HG02759 (cell line): ENCODE measurements around the gene ADM2.

ENCODE experiments used
- ATAC-seq: cut with Tn5 transposase; IDR thresholded peaks from one replicate; pipeline ENCODE4 v1.9.1; 2021; ENCODE audit warnings: mild to moderate bottlenecking, moderate library complexity; ENCODE audit not compliant: unreplicated experiment

ADM2 gene

GRCh38 chr22:50483977-50484853, 2.9 kb downstream of the ADM2 start:
- ATAC-seq: no peak

DNA sequence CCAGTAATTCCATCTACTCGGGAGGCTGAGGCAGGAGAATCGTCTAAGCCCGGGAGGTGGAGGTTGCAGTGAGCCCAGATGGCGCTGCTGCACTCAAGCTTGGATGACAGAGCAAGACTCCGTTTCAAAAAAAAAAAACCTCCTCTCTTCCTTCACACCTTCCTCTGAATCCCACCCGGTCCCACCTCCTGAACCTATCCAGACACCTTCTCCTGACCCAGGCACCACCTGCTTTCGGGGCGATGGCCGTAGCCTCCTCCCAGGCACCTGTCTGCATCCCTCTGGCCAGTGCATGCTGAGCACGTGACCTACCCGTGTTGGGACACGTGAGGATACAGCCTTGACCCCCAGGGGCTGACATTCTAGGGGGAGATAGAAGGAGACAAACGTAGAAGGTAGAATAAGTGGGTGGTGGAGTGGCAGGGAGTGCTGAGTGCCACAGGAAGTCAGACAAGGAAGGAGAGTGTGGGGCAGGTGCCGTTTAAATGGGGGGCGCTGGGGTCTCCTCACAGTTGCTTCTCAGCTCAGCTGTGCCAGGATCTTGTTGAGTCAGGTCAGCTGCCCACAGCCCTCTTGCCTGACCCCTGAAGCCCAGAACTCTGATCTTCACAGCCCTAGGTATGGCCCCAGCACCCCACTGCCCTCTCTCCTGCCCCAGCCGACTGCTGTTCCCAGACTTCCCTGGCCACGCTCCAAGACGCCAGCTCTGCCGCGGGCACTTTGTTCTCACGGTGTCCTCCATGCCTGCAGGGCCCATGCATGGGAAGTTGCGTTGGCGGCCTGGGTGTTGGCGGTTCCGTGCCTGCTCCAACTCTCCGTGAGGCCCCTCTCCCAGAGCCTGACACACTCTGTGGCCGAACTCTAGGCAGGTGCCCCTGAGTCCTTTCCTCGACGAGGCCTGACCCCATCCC, 4.1 kb downstream of the ADM2 start:
- ATAC-seq: no peak

GRCh38 chr22:50486561-50487289, 5.4 kb downstream of the ADM2 start, which contains the start of gene MIOX:
Gene MIOX, plus strand, starts transcription at chr22:50486859. Its CDS starts 39 bp downstream, at chr22:50486898.
- ATAC-seq: no peak

DNA sequence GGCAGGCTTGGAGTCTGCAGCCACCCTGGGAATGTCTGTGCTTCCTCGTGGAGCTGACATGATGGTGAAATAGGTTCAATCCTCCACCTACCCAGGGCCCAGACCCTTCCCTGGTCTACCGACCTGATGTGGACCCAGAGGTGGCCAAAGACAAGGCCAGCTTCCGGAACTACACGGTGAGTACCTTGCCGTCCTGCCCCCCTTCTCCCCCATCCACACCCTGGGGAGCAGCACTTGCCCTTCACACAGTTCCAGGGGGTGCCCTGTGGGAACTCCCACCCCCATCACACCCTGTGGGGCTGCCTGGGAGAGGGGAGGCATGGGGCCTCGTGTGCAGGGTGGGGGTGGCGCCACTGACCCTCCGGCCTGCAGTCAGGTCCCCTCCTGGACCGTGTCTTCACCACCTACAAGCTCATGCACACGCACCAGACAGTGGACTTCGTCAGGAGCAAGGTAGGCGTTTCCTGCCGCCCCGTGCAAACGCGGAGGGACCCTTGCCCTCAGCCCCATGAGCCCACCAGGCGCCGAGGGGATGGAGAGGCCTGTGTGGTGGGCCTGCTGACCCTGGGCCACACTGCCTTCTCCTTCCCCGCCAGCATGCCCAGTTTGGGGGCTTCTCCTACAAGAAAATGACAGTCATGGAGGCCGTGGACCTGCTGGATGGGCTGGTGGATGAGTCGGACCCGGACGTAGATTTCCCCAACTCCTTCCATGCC, 6.1 kb downstream of the ADM2 start:
- ATAC-seq: no peak

- no peak for ATAC-seq
Observed at GRCh38 chr22:50488006-50488677, 6.8 kb downstream of the ADM2 start.

GRCh38 chr22:50488886-50489285, 7.5 kb downstream of the ADM2 start:
- ATAC-seq: no peak

DNA sequence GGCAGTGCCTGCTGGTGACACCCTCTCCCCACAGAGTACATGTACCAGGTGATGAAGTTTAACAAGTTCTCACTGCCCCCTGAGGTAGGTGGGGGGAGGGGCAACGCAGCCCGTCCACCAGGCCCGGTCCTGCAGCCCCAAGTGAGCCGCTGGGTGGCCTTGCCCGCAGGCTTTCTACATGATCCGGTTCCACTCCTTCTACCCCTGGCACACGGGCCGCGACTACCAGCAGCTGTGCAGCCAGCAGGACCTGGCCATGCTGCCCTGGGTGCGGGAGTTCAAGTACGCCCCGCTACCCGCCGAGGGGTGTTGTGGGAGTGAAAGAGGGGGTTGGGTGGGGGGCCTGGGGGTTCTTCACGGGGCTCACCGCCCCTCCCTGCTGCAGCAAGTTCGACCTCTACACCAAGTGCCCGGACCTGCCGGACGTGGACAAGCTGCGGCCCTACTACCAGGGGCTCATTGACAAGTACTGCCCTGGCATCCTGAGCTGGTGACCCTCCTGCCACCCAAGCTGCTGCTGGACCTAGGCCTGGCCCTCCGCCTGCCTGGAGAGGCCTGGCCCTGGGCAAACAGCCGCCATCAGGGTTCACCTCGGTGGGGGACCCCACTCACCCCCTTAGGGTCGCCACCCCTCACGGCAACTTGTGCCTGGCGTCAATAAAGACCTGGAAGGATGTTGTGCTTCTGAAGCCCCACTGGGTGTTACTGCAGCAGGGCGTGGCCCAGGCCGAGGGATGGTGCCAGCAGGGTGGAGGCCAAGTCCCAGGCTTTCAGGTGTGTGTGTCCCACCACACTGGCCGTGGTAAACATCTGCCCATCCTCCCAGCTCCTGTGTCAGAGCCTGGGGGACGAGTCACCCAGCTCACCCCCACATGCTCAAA, 8.3 kb downstream of the ADM2 start:
- no peak for ATAC-seq

DNA sequence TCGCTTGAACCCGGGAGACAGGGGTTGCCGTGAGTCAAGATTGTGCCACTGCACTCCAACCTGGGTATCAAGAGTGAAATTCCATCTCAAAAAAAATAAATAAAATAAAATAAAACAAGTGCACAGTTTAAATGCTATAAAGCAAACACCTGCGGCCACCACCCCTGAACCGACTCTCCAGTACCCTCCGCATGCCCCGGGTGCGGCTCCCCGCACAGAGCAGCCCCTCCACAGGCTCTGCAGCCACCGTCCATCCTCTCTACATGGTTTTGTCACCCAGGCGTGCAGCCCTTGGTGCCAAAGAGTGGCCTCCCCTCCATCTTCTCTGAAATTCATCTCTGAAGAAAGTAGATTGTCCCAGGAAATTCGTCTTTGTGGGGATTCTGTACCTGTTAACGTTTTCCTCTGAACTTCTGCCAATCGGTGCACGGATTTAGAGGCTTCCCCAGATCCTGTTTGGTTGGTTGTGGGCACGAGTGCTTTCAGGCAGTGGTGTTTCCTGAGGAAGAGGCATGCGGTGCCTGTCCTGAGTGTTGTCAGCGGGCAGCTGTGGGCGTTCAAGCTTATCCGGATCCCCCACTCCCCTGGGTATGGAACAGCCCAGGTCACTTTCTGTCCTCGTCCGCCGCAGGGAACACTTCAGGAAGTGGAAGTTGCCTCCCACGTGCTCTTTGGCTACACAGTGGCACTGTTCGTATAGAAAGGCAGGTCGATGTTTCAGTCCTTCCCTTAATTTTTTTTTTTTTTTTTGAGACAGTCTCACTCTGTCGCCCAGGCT, 9.4 kb downstream of the ADM2 start:
- no peak for ATAC-seq

GRCh38 chr22:50497093-50497492, 15.8 kb downstream of the ADM2 start:
- ATAC-seq: no peak

GRCh38 chr22:50498322-50498890, 17.1 kb downstream of the ADM2 start:
- ATAC-seq: no peak

DNA sequence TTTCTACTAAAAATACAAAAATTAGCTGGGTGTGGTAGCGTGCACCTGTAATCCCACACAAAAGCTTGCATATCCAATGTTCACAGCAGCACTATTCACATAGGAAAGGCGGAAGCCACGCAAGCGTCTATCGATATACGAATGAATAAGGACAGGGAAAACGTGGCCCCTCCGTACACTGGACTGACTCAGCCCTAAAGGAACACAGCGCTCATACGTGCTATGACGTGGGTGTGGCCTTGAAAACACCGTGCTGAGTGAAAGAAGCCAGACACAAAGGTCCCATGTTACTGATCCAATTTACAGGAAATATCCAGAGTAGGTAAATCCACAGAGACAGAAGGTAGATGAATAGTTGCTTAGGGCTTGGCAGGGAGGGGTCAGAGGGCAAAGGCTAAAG, 19.1 kb downstream of the ADM2 start:
- ATAC-seq: no peak

DNA sequence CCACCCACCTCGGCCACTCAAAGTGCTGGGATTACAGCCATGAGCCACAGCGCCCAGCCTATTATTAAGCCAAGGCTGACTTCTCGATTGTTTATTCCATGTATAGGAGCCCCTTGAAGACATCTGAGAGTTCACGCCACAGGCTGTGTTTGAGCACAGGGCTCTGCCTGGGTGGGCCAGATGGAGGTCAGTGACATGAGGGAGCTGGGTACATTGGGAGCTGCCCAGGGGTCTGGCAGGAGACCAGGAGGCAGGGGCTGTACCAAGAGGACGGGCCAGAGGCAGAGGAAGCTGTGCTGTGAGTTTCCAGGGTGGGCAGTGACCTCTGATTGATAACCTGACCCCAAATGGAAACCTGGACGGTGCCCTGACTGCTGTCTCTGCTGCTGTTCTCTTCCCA, 20.8 kb downstream of the ADM2 start:
- no peak for ATAC-seq

DNA sequence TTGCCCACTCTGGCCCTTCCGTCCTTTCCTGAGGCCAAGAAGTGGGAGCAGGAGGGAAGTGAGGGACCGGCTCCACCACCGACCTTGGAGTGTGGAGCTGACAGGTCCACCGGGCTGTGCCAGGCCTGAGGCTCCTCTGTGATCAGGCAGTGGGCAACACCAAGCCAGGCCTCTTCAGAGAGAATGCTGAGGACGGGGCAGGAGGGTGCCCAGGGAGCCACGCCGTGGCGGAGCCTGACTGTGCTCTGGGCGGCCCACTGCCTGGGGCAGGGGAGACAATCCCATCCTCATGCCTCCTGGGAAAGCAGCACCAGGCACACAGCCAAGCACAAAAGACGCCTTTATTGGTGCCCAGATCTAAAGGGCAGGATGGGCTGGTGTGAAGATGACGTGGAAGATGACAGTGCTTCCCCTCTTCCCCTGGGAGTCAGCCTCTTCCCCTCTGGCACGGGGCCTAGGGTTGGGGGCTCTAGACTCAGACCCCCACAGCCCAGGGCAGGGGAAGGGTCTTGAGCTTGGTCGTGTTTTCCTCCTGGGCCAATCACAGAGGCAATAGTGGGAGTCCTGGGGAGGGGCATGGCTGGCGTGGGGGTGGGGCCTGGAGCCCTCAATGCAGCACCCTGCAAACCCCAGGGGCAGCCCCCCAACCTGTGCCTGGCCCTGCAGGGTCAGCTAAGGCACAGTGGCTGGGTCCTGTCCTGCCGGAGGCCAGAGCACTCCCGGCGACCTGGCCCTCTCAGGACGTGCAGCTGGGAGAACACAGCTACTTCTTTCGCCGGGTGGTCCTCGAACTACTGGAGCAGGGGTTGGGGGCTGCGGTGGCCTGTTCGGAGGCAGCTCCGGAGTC, 21.5 kb downstream of the ADM2 start:
- ATAC-seq: no peak

DNA sequence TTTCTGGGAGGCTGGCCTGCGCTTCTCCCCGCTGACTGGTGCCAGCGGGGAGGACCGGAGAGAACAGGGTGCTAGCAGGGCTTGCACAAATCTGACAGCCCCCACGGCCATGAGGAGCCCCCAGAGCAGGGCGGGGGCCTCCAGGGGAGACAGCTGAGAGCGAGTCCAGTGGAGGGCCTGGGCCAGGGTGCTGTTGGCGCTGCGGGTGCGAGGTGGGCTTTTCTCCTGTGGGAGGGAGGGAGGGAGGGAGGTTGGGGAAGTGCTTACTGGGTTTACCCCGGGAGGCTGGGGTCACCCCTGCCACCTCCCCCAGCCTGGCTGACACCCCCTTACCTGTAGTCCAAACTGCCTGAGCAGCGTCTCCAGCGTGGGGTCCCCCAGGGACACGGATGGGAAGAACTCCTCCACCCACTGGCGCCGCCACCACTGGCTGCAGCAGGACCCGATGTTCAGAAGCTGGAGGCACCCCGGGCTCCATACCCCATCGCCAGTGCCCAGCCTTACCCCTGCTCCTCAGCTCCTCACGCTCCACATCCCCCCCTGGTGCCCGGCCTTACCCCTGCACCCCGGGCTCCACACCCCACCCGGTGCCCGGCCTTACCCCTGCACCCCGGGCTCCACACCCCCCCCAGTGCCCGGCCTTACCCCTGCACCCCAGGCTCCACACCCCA, 22.3 kb downstream of the ADM2 start:
- ATAC-seq: no peak

GRCh38 chr22:50504369-50505211, 23.2 kb downstream of the ADM2 start:
- ATAC-seq: no peak
